ENCODE results near the gene TRIP13.

DNA sequence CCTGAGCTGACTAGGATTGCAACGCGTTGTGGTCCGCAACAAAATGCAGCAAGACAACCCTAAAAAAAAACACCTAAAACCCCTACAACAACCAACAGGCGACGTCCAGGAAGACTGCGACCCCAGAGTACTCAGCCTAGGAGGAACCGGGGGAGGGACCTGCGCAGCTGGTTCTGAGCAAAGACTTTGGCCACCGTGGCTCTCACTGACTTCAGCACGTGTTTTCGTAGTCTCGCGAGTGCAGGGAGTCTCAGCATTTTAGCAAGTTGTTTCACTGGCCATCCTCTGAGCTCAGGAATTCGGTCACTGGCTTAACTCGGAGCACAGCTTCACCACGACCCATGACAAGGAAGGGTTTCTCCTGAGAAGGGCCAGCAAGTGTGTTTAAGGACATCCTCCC is 33.3 kb upstream of the TRIP13 start:
- TF ChIP-seq POLR2AphosphoS5 (IDR thresholded peaks at IDR 0.05; ENCODE audit: low read depth, low read length) (no peak), POLR2A (IDR thresholded peaks at IDR 0.05; ENCODE audit: low read depth, low read length) (no peak), TAF1 (IDR thresholded peaks at IDR 0.05; ENCODE audit: borderline replicate concordance, low read depth, low read length) (no peak)
